Measurements from ENCODE around the gene SLC17A7. TPM values are rescaled to one million over a fixed set of nuclear protein-coding genes. Genes with fewer than 3 reads are reported as not detected.

The SLC17A7 gene
- total and polyA plus RNA-seq, 2 of the 4 experiments (the other 2 are of a cell fraction), result 0.03 TPM; not detected in 1

DNA sequence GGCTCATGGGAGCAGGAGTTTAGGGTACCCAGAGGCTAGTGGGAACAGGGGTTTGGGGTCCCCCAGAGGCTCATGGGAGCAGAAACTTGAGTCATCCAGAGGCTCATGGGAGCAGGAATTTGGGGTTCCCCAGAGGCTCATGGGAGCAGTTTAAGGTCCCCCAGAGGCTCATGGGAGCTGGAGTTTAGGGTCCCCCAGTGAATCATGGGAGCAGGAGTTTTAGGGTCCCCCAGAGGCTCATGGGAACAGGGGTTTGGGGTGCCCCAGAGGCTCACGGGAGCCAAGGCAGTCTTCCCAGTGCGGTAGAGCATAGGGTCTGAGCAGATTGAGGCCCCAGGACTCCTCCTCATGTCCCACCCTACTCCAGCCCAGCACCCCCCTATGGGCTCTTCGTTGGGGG, 24.0 kb upstream of the SLC17A7 start:
- no peak for TF ChIP-seq MAFK (IDR thresholded peaks at IDR 0.05; ENCODE audit: low read depth, low read length)
- TF ChIP-seq SMC3 (IDR thresholded peaks at IDR 0.05; ENCODE audit: low read depth, low read length), result no peak
- TF ChIP-seq MXI1 (IDR thresholded peaks at IDR 0.05; ENCODE audit: borderline replicate concordance, low read depth, low read length), result no peak
- no peak for TF ChIP-seq CHD1 (IDR thresholded peaks at IDR 0.05; ENCODE audit: low read depth, low read length)
- no peak for TF ChIP-seq MAZ (IDR thresholded peaks at IDR 0.05; ENCODE audit: borderline replicate concordance, low read depth, low read length)
- no peak for TF ChIP-seq RAD21 (IDR thresholded peaks at IDR 0.05; ENCODE audit: low read length)
- TF ChIP-seq NFE2L2 (IDR thresholded peaks at IDR 0.05; ENCODE audit: low read depth, low read length), result no peak
- no peak for TF ChIP-seq FOS (IDR thresholded peaks at IDR 0.05; ENCODE audit: low read depth, low read length)
- TF ChIP-seq, protein P1, sequence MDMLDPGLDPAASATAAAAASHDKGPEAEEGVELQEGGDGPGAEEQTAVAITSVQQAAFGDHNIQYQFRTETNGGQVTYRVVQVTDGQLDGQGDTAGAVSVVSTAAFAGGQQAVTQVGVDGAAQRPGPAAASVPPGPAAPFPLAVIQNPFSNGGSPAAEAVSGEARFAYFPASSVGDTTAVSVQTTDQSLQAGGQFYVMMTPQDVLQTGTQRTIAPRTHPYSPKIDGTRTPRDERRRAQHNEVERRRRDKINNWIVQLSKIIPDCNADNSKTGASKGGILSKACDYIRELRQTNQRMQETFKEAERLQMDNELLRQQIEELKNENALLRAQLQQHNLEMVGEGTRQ (IDR thresholded peaks at IDR 0.05; ENCODE audit: low read depth, low read length), result no peak
- no peak for TF ChIP-seq POLR2A (IDR thresholded peaks at IDR 0.05; ENCODE audit: low read depth, low read length)
- no peak for TF ChIP-seq RFX5 (IDR thresholded peaks at IDR 0.05; ENCODE audit: low read depth, low read length)
- TF ChIP-seq, protein P2, sequence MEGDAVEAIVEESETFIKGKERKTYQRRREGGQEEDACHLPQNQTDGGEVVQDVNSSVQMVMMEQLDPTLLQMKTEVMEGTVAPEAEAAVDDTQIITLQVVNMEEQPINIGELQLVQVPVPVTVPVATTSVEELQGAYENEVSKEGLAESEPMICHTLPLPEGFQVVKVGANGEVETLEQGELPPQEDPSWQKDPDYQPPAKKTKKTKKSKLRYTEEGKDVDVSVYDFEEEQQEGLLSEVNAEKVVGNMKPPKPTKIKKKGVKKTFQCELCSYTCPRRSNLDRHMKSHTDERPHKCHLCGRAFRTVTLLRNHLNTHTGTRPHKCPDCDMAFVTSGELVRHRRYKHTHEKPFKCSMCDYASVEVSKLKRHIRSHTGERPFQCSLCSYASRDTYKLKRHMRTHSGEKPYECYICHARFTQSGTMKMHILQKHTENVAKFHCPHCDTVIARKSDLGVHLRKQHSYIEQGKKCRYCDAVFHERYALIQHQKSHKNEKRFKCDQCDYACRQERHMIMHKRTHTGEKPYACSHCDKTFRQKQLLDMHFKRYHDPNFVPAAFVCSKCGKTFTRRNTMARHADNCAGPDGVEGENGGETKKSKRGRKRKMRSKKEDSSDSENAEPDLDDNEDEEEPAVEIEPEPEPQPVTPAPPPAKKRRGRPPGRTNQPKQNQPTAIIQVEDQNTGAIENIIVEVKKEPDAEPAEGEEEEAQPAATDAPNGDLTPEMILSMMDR (conservative IDR thresholded peaks at IDR 0.05; ENCODE audit: low read depth, low read length), result no peak
- no peak for TF ChIP-seq BHLHE40 (IDR thresholded peaks at IDR 0.05; ENCODE audit: low read depth, low read length)
- TF ChIP-seq RCOR1 (IDR thresholded peaks at IDR 0.05; ENCODE audit: insufficient replicate concordance, low read length), result no peak
- TF ChIP-seq CEBPB (IDR thresholded peaks at IDR 0.05; ENCODE audit: low read depth, low read length), result no peak
- TF ChIP-seq, protein P3, sequence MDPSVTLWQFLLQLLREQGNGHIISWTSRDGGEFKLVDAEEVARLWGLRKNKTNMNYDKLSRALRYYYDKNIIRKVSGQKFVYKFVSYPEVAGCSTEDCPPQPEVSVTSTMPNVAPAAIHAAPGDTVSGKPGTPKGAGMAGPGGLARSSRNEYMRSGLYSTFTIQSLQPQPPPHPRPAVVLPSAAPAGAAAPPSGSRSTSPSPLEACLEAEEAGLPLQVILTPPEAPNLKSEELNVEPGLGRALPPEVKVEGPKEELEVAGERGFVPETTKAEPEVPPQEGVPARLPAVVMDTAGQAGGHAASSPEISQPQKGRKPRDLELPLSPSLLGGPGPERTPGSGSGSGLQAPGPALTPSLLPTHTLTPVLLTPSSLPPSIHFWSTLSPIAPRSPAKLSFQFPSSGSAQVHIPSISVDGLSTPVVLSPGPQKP (IDR thresholded peaks at IDR 0.05; ENCODE audit: borderline replicate concordance, low read depth, low read length), result no peak
- Histone ChIP-seq H3K14ac (replicated peaks; ENCODE audit: low read depth, low read length) (no peak overlapping the region), H3K18ac (ENCODE audit: low read depth, low read length) (no peak overlapping the region), H4K20me1 (ENCODE audit: insufficient read depth, low read length) (no peaks in the 10 kb centered on the region), H2BK20ac (ENCODE audit: low read depth, low read length) (no peak overlapping the region), H3K9ac (ENCODE audit: low read depth, low read length) (no peak overlapping the region), H3K9me1 (ENCODE audit: insufficient read depth, low read length) (peaks cover 2% of the 10 kb centered on the region; the same call in 1 of the 2 replicates), H4K91ac (ENCODE audit: insufficient read depth, low read depth, low read length) (no peak overlapping the region), H3K79me1 (ENCODE audit: low read depth in 1 of 2, low read length in 2 of 2) (no peaks in the 10 kb centered on the region), H2BK5ac (ENCODE audit: low read depth, low read length, poor library complexity, severe bottlenecking) (no peak overlapping the region), H3K36me3 (ENCODE audit: control insufficient read depth, insufficient read depth, low read length) (peaks cover 10% of the 10 kb centered on the region), H2AK9ac (replicated peaks; ENCODE audit: low read depth, low read length, poor library complexity) (no peak overlapping the region), H4K5ac (ENCODE audit: low read depth, low read length) (no peak overlapping the region), H4K8ac (ENCODE audit: low read depth in 2 of 2, low read length in 2 of 2) (no peak overlapping the region), H3K4me3 (ENCODE audit: insufficient read depth, low read depth, low read length) (no peak overlapping the region), H2AFZ (replicated peaks; ENCODE audit: low read length, poor library complexity) (no peak overlapping the region), H3K56ac (ENCODE audit: extremely low read depth, insufficient read depth, low read length) (no peak overlapping the region), H3K4me2 (ENCODE audit: low read depth, low read length) (no peak overlapping the region), H2BK15ac (ENCODE audit: low read depth, low read length) (no peak overlapping the region), H3K27me3 (ENCODE audit: control insufficient read depth, insufficient read depth, low read length) (no peaks in the 10 kb centered on the region), H2AK5ac (ENCODE audit: low read depth, low read length) (no peak overlapping the region), H3K27ac (ENCODE audit: insufficient read depth, low read length) (no peak overlapping the region), H2BK120ac (ENCODE audit: low read depth, low read length) (no peak overlapping the region), H3K23ac (ENCODE audit: low read depth, low read length) (no peak overlapping the region), H3K4me1 (ENCODE audit: control insufficient read depth, insufficient read depth, low read length) (peaks cover 2% of the 10 kb centered on the region; the same call in 1 of the 2 replicates), H3K4ac (ENCODE audit: low read depth, low read length) (no peak overlapping the region), H3K9me3 (ENCODE audit: control insufficient read depth, insufficient read depth, low read length) (no peaks in the 10 kb centered on the region)
- WGBS, 2 experiments (ENCODE audit: extremely low coverage in 2 of 2, insufficient read length in 1 of 2), result no CpG with 5 or more reads among the region's 3 CpGs
- ChIA-PET POLR2A (ENCODE audit: unreplicated experiment) (no interaction called here), CTCF (no interaction called here)
- no peak for ATAC-seq (ENCODE audit: low read depth)
- intact Hi-C loops (cut with micrococcal nuclease), result no loop called here
- DNase-seq, result no peak
- no TSS peak for BruUV-seq (replicated peaks)
- in situ Hi-C loops (cut with MboI; ENCODE audit: low sequenced_read_pairs), result no loop called here
- dilution Hi-C loops (cut with HindIII; ENCODE audit: low sequenced_read_pairs, unreplicated experiment), result no loop called here

Measured in IMR-90 (cell line).